HT-29 (cell line): ENCODE results near the gene RBM26. TPM values are rescaled to one million over a fixed set of nuclear protein-coding genes. Genes with fewer than 3 reads are reported as not detected.
A peak's percentile ranks its signal among the peaks of the same experiment; 100 is the strongest.

ENCODE experiments used
- DNase-seq: peaks from one replicate; pipeline ENCODE4 v3.0.0-alpha.2; 2015; ENCODE audit warnings: low spot score
- total RNA-seq: library from RNA; depleted of rRNA; stranded (reverse); fragments of >200 nt; shearing (Covaris generic); gene quantifications from 2 replicates; pipeline ENCODE4 v1.2.3, GENCODE V29; 2014; rRNA removed

The RBM26 gene, protein sequence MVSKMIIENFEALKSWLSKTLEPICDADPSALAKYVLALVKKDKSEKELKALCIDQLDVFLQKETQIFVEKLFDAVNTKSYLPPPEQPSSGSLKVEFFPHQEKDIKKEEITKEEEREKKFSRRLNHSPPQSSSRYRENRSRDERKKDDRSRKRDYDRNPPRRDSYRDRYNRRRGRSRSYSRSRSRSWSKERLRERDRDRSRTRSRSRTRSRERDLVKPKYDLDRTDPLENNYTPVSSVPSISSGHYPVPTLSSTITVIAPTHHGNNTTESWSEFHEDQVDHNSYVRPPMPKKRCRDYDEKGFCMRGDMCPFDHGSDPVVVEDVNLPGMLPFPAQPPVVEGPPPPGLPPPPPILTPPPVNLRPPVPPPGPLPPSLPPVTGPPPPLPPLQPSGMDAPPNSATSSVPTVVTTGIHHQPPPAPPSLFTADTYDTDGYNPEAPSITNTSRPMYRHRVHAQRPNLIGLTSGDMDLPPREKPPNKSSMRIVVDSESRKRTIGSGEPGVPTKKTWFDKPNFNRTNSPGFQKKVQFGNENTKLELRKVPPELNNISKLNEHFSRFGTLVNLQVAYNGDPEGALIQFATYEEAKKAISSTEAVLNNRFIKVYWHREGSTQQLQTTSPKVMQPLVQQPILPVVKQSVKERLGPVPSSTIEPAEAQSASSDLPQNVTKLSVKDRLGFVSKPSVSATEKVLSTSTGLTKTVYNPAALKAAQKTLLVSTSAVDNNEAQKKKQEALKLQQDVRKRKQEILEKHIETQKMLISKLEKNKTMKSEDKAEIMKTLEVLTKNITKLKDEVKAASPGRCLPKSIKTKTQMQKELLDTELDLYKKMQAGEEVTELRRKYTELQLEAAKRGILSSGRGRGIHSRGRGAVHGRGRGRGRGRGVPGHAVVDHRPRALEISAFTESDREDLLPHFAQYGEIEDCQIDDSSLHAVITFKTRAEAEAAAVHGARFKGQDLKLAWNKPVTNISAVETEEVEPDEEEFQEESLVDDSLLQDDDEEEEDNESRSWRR
- total RNA-seq = 17.0 and 20.8 TPM in 2 replicates

DNA sequence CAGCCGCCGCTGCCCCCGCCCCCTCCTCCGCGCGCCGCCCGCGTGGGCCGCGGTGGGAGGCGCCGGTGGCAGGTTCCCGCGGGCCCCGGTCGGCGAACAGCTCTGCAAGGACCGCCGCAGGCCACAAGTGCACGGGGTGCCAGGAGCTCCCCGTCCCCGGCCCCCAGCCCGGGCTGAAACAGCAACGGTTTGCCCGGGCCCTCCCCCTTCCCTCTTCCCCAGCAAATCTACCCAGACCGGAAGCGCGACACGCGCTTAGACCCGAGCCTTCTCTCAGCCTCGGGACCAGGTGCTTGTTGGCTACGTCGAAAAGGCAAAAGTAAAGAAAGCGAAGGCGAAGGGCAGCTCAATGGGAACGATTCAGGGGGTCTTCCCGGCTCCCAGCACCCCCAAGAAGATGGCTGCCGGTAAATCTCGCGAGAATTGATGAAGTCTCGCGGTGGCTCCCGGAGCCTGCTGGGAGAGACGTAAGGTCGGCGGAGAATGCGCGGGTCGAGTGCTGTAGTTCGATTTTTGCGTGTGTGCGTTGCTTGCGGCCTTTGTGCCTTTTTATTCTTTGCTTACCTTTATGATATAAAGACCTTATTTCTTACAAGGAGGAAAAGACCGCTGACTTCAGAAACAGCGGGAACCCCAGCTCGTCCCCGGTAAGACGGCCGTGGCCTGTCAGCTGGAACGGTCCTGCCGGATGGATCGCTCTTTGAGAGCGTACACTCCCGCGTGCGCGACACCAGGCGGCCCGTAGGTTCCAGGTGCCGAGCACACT lies at the start of gene RBM26:
RBM26 (minus strand) TSS at position 425 of the 766 bp plus-strand sequence. CDS start 481 bp downstream, outside the sequence.
- peak; percentile 99 for DNase-seq

DNA sequence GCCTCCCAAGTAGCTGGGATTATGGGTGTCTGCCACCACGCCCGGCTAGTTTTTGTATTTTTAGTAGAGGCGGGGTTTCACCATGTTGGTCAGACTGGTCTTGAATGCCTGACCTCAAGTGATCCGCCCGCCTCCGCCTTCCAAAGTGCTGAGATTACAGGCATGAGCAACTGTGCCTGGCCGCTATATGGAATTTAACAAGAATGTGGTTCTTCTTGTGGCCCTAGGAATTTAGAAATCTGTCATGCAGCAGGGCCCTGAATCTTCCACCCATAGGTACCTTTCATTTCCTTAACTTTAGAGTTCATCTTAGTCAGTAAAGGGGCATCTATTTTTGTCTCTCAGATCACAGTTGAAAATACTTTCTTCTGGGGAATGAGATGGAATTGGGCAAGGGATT lies 49.3 kb upstream of the RBM26 start:
- peak; percentile 41 for DNase-seq

DNA sequence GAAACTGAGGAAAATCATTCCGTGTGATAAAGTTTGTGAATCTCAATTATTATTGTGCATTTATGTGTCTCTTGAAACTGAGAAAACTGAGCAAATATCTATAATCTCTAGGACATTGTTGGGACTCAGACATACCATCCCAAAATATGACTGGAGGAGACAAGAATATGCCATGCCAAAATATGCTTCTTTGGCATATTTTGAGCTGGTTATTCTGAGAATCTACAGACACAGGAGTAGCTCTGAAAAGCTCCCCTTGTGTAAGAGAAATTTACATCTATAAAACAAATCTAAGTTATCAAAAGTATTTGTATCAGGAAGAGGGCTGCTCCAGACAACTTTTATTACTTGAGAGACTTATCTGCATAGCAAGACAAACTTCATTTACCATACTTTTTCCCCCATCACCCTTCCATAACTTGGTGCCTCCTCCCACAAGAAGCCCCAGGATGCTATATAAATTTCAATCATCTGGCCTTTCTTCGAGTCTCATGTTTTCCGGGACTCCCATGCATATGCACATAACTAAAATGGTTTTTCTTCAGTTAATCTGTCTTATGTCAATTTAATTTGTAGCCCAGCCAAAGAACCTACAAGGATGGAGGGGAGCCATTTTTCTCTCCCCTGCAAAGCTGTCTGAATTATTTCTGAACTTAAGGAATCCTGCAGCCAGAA lies 46.3 kb upstream of the RBM26 start:
- DNase-seq = no peak

DNA sequence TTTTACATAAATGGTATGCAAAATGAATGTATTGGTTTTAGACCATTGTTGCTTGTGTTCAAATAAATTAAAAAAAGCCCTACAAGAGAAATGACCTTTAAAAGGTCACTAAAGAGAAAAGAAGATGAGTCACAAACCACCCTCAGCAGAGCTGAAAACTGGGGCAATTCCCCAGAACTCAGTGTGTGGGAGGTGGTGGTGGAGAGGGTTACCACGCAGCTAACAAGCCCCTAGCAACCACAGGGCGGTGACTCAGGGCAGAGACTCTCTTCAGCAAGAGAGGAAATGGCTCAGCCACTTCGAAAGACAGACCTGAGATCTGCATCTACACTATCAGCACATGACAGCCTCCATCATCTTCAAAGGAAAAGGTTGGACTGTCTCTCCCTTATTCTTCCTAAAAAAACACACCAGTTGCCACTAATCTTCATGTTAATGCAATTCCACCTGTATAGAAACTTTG lies 45.5 kb upstream of the RBM26 start:
- DNase-seq = peak; percentile 51

DNA sequence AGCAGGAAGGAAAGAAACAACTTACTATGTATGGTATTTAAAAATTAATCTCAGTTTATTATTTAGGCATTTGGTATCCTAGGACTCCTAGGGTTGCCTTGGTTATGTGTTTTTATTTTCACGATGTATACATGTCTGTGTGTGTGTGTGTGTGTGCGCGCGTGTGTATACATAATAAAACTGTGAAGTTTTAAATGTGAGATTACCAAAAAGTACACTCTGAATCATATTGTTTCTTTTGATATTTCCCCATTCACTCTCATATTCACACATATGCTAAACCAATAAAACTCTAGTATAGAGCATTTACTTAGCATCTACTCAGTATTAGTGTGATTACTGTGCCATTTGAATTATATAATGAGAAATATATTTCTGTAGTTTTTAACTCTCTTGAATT lies 44.1 kb upstream of the RBM26 start:
- no peak for DNase-seq

DNA sequence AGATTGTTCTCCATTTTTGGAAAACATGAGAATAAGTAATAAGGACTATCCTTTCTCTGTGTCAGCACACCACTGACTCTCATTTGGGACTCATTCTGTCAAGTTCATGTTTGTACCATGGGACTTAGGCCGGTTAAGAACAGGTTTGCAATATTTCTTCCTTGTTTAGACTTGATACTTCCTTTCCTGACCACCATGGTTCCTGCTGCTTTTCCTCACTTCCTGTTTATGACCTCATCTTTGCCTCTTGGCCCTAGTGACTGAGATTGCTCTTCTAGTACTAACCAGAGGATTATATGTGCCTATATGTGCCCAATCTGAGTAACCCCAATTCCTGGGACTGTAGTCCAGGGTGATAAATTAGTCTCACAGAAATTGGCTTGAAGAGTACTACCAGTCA lies 42.4 kb upstream of the RBM26 start:
- no peak for DNase-seq

DNA sequence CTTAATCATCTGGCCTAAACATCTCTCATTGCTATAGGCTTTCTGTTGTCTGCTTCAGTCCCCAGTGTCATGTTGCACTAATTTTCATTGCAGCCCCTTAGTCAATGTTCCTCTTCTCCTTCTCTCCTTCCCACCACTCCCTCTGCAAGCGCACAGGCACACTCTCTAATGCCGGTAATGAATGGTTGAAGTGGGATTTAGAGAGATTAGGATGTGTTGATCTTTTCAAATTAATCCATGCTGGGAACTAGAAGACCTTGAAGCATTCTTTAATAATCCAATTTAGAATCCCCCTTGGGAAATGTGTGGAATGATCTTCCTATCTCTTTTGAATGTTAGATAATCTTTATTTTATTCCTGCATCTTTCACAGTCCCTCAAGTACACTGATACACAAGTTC lies 41.7 kb upstream of the RBM26 start:
- no peak for DNase-seq

DNA sequence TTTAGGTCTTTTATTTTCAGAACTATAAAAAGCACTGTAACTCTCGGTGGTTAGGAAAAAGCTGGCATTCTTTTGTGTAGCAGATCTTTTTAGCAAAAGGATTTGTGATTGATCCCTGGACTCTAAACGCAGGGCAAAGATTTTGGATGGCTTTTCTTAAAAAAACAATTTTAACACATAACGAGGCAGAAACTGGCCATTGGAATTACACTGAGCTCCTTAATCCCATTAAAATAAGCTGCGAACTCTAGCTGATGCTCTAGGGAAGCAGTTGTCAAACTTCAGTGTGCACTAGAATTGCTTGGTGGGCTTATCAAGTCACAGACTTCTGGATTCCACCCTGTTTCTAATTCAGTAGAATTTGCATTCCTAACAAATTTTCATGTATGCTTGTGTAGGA lies 41.1 kb upstream of the RBM26 start:
- no peak for DNase-seq

DNA sequence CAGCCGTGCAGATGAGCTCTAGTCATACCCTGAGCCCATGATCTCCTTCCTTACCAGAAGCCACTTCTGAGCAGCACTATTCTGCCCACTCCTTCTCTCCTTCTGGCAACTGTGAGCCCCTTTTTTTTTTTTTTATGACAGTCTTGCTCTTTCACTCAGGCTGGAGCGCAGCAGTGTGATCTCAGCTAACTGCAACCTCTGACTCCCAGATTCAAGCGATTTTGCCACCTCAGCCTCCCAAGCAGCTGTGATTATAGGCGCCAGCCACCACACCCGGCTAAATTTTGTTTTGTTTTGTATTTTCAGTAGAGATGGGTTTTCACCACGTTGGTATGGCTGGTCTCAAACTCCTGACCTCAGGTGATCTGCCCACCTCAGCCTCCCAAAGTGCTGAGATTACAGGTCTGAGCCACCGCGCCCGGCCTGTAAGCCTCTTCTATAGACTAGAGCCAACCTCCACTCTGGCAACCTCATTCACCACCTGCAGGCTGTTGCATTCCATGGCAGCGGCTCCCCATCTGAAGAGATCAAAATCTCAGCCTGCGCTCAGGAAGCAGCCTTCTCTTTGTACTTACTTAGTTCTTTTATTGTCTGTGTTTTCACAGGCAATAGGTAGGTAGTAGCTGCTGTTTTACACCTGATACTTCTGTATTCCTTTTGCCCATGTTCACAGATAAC lies 40.1 kb upstream of the RBM26 start:
- peak; percentile 27 for DNase-seq

DNA sequence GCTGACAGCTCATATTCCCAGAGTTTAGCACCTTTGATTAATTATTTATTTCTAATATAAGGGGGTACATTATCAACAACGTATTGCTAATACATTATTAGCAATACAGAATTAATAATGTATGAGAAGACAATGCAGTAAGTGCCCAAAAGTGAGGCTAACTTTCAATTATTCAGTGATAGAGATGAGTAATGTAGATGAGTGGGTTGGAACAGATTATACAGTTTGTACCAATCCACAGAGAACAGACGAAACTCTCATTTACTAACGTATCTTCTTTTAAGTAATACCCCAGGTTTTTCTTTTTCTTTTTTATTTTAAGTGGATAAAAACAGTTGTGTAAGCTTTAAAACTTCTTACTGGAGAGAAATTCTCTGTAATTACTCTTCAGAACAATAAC lies 36.7 kb upstream of the RBM26 start:
- DNase-seq = no peak

DNA sequence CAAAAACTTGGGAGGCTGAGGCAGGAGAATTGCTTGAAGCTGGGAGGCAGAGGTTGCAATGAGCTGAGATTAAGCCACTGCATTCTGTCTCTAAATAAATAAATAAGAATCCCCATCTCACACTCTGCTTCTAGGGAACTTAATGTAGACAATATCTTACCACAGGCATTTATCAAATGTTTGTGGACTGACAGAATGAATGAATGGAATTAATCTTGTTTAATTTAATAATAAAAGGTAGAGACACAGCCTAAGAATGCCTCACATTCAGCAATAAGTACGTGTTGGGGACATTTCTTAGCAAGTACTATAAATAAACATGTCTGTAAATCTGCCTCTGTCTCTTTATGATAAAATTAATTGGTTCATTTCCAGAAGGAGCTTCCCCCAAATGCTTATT lies 36.2 kb upstream of the RBM26 start:
- DNase-seq = peak; percentile 49

DNA sequence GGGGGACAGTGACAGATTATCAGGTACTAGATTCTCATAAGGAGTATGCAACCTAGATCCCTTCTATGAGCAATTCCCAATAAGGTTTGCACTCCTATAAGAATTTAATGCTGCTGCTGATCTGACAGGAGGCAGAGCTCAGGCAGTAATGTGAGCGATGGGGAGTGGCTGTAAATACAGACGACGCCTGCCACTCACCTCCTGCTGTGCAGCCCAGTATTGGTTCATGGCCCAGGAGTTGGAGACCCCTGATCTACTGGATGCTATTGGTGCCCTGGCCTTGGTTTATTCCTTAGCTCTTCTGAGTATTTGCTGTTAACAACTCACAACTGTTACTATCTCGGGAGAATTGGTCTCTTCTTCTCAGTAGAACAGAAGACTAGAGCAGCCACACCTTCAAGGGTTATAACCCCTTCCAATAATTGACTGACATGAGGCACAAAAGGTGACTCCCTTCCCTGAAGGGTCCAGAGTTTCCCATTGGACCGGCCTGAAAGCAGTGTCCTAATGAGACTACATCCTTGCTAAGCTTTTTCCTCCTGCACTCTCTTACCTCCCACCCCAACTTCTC lies 35.0 kb upstream of the RBM26 start:
- DNase-seq = no peak

DNA sequence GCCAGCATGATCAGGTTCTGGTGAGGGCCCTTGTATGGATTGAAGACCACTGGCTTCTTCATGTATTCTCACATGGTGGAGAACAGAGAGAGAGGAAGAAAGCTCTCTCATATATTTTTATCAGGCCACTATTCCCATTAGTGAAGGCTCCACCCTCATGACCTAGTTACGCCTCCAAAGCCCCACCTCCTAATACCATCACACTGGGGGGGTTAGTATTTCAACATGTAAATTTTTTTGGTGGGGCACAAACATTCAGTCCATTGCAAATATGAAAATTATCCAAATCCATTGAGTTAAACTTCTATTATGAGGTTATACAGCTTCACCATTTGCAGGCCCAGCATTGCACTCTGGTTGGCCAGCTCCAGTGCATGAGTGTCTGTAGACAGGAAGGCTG lies 33.2 kb upstream of the RBM26 start:
- no peak for DNase-seq

DNA sequence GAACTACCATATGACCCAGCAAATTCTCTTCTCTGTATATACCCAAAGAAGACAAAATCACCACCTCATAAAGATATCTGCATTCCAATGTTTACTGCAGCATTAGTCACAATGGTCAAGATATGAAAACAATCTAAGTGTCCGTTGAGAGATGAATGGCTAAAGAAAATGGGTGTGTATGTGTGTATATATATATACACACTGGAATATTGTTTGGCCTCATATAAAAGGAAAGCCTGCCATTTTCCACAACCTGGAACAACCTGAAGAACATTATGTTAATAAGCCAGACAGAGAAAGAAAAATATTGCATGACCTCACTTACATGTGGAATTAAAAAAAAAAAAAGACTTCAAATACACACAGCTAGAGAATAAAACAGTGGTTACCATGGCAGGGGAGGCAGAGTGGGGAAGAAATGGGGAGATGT lies 29.5 kb upstream of the RBM26 start:
- DNase-seq = peak; percentile 66

DNA sequence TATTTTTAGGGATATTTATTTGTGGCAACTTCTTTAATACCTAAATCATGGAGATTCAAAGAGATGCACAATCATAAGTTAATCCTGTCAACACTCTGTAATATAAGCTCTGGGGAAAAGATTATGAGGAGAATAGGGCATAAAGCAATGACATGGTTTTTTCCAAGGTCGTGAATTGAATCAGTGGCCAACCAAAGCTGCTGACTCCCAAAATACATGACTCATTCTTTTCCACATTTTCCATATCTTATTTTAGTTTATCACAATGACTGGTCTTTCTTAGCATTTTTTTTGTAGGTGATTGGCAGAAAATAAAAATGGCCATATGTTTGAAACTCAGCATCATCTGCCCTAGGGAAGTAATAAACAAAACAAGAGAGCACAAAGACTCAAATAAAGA lies 28.5 kb upstream of the RBM26 start:
- DNase-seq = no peak

DNA sequence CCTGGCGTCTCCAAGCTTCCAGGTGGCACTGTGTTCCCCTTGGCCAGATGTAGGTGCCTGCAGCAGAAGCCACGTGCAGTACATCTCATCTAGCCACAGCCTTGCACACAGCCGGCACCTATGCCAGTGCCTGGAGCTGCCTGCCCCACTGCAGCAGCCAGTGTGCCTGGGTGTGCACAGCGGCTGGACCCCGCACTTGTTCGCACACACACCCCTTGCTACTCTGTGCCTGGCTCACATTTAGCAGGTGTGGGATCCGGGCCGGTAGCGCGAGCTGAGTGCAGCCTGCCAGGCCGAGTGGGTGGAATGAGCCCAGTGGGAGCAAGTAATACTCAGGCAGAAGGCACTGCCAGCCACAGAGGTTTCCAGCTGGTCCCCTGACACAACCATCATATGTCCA lies 26.9 kb upstream of the RBM26 start:
- no peak for DNase-seq

DNA sequence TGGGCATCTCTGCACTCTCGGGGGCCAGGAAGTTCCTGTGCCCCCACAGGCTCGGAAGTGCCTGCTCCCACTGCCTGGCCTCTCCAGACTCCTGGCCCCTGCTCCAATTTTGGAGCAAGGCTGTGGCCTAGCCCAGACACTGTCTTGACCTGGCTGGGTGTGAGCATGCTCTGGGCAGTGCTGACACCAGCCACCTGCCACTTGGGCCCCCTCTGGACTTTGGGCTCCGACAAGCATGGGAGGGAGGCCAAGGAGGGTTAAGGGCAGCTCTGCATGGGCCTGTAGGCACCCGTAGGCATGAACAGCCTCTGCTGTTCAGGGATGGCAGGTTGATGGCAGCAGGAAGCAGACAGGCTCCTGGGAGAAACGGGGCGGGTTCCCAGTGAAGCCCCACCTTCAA lies 26.0 kb upstream of the RBM26 start:
- DNase-seq = no peak

DNA sequence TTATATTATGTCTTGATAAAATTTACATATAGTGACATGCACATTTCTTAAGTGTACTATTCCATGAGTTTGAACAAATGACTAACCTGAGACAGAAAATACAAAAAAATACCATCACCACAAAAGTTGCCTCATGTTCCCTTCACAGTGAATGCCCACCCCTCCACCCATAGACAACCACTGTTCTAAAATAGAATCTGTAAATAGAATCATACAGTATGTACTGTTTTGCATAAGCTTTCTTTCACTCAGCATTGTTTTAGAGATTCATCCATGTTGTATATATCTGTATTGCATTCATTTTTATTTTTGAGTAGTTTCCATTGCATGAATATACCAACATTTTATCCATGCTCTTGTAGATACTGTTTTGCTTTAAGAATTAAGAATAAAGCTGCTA lies 23.3 kb upstream of the RBM26 start:
- no peak for DNase-seq

DNA sequence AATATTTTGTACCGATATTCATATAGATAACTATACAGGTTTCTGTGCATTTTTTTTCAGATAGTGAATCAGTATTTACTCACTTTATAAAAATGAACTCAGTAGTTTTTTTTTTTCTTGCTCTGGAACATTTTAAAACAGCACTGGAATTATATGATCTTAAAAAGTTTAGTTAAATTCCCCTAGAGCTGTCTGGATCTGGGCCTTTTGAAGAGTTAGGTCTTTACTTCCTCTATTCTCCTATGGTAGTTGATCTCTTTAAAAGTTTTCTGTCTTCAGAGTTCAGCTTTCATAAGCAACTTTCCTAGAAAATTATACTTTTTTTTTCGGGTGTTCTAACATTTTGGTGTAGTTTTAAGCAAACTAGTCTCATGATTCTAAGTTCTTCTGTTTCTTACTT lies 21.8 kb upstream of the RBM26 start:
- DNase-seq = no peak

DNA sequence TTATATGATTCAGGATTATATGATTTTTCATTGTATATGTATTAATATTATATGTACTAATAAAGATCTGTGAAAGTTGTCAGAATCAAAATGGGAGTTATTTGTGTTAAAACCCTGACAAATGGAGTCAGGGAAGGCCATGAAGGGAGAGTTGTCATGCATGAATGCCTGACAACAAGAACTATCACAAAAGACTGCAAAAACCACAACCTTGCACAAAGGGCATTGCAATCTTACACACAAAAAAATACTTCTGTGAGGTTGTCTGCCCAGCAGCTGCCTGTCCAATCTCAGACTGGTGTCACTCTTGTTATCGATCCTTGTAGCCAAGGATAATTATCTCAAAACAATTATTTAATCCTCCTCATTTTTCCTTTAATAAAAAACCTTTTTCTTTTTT lies 21.2 kb upstream of the RBM26 start:
- DNase-seq = no peak
